ENCODE data around the gene TPM3. TPM values are rescaled to one million over a fixed set of nuclear protein-coding genes. Genes with fewer than 3 reads are reported as not detected.
"Not testable (repeated sequence)": the region's sequence is repeated elsewhere in the genome, so short reads cannot be mapped to it uniquely, and the experiment has no call there.

TPM3 gene
- 549 TPM for polyA plus RNA-seq (2013, experiment 1 of 2; ENCODE audit: insufficient read length)
- 279 TPM for polyA plus RNA-seq (2013, experiment 2 of 2; ENCODE audit: insufficient read length)

DNA sequence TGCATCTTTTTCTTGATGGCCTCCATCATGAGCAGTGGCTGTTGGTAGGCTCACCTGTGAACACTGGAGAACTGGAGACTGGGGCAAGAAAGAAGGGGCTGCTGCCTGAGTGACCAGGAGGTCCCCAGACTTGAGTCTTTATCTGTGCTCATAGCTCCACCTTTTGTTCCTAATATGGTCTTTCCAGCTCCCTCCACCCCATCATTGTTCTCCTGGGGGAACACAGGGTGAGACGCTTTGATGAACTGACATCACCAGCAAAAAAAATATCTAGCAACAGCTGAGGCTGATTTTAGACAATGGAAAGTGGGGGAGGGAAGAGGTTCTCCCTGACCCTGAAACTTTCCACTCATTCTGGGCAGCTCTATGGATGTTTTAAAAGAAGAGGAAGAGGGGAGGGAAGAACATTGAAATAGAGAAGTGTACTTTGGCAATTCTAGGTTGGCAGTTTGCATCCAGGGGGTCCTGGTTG is at the start of gene TPM3:
Gene TPM3 (minus strand): TSS at position 111 of the 472 bp plus-strand sequence. CDS start 82 bp downstream, at position 29.
- DNase-seq, result no peak

DNA sequence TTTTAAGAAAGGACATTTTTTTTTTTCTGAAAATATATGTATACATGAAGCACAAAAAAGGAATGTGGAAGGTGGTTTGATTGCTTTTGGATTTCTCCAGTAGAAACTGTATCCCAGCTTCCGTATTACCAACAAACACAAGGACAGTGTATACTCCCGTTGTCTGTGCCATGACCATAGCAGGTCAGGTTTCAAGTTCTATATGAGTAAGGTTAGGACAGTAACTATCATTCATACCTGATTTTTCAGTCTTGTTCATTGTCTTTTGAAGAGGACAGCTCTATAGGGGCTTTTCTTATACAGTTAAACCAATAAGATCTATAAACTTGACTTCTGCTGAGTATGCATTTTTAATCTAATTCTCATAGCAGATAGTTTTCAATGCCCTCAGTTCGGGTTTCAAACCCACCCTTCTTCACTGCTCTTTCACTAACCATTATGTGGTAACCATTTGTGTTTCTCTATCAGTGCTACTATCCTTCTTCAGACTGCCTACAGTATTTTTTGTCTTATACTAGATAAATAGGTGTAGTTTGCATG is 48.5 kb upstream of the TPM3 start:
- no peak for DNase-seq

DNA sequence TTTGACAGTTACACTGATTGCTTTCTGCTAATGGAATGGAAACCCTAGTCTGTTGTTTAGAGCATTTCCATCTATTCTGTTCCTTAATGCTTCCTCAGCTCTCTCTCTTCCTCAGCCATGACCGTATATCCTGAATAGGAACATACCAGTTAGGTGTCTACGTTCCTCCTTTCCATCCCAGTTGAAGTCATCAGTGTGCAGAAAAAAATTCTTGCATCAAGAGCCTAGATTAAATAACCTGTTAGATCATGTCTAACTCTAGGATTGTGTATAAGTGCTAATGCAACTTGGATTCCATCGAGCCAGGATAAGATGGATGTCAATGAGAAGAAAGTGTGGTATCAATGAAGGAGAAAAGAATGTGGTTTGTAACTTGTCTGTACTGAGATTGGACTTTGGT is 47.6 kb upstream of the TPM3 start:
- DNase-seq, result no peak

DNA sequence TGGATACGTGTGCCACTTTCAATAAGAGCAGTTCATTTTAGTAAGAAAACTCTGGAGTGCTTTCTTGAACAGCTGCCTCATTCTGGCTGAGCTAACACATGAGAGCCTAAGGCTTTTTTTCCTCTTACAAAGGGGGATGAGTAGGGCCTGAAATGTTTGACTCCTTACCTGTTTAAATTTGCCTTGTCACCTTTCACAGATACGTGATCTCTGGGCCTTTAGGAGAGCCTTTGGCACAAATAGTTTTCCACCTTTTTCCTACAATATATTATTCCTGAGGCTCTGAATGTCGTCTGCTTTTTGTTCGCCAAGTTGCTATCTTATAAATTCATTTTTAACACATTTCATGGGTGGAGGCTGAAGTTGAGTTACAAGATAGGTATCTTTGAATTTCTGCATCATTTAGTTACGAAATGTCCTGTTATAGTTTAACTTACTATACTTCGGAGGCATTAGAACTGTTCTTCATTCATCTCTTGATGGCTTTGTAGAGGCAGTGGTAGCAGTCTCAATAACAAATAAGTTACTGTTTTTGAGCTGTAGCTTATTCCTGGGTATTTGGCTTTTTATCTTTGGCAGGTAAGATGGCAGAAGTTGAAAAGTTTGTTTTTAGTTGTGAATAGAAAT is 46.1 kb upstream of the TPM3 start:
- DNase-seq, result no peak

DNA sequence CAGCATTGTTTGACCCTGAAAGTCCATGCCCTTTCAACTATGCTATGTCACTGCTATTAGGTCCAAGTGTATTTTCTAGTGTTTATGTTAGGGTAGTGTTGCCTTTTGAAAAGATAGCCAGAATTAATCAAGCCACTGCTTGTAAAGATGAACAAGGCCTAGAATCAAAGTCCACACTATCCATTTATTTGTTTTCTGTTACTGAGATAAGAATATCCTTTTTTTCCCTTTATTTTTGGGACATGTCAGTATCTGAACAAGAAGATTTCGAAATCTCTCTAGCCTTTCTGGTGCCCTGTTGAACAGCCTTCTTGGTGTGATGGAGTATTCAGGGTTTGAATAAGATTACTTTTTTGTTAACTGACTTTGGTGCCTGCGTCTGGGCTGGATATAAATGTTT is 45.5 kb upstream of the TPM3 start:
- no peak for DNase-seq

DNA sequence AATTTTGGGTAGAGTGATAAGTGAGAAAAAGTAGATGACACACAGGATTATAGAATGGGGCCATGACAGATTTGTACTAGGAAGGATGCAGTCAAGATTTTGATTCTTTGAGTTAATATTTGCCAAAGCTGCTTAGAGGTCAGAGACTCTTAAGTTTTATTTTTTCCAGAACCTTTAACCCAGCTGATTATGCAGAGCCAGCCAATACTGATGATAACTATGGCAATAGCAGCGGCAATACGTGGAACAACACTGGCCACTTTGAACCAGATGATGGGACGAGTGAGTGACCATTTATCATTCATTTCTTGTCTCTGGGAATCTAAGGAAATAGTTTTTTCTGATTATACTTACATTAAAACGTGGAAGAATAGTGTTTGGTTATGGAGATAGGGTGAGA is 45.0 kb upstream of the TPM3 start:
- DNase-seq, result no peak

DNA sequence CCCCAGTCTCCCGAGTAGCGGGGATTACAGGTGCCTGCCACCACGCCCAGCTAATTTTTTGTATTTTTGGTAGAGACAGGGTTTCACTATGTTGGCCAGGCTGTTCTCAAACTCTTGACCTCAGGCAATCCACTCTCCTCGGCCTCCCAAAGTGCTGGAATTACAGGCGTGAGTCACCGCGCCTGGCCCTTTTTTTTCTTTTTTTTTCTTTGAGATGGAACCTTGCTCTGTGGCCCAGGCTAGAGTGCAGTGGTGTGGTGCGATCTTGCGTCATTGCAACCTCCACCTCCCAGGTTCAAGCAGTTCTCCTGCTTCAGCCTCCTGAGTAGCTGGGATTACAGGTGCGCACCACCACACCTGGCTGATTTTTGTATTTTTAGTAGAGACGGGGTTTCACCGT is 41.2 kb upstream of the TPM3 start:
- not testable (repeated sequence) for DNase-seq

DNA sequence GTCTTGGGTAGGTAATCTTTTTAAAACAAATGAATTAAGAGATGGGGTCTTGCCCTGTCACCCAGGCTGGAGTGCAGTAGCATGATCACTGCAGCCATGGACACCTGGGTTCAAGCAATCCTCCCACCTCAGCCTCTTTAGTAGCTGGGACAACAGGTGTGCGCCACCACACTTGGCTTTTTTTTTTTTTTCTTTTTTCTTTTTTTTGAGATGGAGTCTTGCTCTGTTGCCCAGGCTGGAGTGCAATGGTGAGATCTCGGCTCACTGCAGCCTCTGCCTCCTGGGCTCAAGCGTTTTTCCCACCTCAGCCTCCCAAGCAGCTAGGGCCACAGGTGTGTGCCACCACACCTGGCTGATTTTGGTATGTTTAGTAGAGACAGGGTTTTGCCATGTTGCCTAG is 39.2 kb upstream of the TPM3 start:
- not testable (repeated sequence) for DNase-seq

DNA sequence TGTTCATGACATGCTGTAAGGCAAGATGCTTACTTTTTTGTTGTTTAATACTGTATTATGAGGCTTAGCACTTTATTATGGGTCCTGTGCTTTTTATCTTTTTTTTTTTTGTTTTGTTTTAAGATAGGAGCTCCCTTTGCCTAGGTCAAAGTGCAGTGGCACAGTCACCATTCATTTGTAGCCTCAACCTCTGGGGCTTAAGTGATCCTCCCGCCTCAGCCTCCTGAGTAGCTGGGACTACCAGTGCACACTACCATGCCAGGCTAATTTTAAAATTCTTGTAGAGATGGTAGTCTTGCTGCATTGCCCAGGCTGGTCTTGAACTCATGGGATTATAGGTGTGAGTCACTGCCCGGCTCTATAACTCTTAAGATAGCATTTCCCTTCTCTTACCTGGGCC is 33.5 kb upstream of the TPM3 start:
- no peak for DNase-seq

DNA sequence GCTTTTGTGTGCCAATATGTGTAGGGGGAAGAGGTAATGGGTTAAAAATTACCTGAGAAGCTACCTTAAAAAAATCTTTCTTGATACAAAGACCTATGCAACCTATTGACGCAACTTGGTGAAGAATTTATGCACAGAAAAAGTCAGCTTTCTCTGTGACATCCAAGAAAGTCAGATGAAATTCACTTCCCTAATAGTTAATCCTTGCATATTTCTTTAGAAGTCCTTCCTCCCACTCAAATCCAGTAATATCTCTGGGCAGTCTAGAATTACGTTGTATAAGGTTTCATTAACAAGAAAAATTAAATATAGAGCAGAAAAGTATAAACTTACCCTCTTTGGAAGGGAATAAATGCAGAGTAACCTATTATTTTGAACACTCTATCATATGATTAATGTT is 31.7 kb upstream of the TPM3 start:
- no peak for DNase-seq

DNA sequence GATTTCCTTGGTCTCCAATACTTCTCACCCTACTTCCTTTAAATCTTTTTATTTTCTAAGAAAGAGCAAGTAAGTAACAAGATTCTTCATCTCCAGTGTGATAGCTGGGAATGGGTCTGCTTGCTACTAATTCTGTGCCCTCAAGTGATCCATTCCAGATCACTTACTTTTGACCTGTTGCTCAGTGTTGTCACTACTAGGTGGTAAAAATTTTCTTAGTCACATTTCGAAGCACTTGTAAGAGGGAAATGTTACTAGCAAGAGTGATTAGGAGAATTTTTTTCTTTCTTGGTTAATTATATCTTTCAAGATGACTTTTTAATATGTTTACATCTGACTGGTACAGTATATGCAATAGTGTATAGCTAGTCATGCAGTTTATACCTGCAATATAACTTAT is 31.0 kb upstream of the TPM3 start:
- no peak for DNase-seq

DNA sequence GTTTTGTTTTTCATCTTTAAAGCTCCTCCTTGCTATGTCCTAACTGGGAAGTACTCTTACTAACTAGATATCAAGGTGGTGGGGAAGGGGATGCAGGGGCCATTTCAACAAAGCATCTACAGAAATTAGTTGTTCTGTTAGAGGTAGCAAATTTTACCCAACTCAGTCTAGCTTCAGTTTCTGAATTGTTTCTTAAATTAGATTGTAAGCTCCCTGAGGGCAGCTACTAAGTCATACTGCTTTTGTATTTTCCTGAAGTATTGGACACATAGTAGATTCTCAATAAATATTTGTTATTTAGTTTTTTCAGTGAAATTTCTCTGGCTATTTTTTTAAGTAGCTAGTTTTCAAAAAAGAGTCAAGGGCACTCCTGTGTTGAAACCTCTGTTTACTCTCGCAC is 30.6 kb upstream of the TPM3 start:
- DNase-seq, result no peak

DNA sequence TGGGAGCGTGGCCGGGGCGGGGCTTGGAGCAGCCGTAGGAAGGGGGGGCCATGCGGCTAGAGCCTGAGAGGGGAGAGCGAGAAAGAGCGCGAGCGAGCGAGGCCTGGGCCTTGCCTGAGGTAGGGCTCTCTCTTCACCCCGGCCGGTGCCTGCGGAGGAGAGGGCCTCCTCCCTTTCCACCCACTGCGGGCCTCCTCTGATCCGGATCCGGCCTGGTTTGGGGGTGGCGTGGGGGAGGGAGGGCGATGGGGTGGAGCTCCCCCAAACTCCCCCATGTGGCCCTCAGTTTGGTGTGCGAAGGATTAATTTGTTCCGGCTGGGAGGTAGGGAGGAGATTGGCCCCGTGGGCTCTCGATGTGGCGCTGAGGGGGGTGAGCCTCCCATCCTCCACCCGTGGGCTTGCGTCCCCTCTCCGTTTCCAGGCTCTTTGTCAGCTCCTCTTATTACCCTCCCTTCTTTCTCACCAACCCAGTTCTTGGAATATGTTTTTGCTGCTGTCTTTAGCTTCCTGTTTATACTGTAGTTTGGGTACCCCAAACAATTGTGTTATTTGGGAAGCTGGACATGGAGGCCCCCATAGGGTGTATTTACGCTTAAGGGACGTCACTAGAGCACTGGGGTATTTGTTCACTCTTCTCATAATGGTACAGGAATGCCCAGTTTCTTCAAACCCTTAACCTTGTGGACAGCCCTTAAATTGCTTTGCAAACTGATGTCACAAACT is 29.5 kb upstream of the TPM3 start:
- peak; percentile 64 for DNase-seq

DNA sequence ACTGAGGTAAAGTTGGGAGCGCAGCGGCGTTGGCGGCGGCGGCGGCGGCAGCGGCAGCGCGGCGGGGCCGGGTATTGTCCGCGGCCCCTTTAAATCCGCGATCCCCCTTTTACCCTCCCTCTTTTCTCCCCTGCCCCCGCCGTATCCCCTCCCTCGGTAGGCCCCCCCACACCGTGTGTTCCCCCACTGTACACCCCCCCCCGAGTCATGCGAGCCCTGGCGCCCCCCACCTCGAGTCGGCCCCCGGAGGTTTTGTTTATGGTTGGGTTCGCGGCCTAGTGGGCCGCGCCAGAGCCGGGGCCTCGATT is 29.0 kb upstream of the TPM3 start:
- DNase-seq, result no peak

DNA sequence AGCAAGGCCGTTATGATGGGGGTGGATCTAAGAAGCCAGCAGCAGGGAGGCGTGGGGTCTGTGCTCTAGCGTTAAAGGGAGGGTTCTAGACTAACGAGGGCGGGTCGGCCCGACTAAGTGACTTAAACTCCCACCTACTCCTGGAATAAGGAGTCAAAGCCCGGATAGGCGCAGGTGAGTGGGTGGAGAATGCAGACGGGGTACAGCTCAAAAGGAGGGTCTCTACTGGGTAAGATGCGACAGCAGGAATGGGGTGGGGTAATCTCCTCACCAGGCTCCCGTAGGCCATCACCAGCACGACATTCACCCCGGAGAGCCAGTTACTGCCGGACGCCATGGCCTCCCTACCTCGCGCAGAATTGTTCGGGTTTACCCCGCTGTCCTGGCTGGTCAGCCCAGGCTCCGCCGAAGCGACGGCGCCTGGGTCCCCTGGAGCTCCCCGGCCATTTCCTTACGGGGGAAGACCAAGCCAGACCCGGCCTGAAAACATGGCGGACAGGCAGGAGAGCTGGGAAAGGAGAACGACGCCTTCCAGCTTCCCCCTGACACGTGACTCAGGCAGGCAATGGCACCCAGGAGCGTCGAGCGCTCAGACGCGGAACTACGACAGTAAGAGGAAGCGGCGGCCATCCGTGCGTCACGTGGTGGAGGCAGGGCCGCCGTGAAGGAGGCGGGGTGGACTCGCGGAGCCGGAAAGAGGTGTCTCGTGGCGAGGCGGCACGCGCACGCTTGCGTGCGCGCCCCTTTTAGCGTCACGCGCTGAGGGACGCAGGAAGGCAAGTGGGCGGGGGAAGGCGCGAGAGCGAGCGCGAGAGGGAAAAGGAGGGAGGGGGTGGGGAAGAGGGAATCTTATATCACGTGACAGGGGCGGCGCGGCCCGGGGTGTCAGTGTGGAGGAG is 28.4 kb upstream of the TPM3 start, which contains the start of gene UBAP2L:
Gene UBAP2L (plus strand): TSS at position 885 of the 899 bp plus-strand sequence. CDS start 4,169 bp downstream, outside the sequence.
- DNase-seq, result peak; percentile 99

DNA sequence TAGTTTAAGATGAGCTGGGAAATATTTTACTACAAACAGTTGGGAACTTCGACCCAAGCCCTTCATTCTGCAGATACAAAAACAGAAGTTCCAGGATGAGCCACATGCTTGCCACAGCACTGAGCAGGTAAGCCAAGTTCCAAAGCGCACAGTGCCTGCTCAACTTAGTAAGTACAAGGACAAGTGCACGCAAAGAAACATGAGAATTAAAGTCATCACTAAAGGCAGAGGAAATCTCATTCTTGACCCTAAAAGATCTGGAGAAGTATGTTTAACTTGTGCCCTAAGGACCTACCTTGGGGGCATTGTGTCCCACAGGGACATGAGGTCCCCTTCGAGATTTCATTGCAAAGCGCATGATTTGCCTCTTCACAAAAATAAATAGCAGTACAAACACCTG is 27.6 kb upstream of the TPM3 start:
- peak; percentile 8 for DNase-seq

DNA sequence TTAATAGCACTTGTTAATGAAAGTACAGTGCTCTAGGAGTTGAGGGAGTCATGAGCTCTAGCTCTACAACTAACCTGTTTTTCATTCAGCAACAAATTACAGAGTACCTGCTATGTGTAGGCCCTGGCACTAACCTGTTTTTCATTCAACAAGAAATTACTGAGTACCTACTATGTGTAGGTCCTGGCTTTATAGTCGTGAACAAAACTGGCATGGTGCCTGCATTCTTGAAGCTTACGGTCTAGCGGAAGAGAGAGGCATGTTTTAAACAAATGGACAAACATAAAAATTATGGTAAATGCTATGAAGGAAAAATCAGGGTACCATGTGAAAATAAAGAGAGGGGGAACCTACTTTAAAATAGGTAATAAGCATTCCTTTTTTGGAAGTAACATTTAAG is 26.6 kb upstream of the TPM3 start:
- no peak for DNase-seq

DNA sequence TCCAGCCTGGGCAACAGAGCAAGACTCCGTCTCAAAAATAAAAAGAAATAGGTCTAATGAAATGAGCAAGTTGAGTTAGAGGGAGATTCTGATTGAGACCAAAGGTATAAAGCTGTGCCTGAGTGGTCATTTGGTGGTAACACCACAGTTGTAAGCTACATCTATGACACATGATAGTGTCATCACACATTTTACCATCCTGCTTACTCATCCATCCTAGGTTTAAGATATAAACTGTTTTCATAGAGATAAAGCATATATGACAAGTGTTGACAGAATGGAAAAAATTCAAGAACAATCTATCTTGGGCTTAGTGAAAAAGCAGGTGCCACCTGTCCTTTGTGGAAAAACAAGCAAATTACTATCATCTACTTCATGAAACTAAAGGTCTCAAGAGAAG is 21.4 kb upstream of the TPM3 start:
- peak; percentile 61 for DNase-seq

DNA sequence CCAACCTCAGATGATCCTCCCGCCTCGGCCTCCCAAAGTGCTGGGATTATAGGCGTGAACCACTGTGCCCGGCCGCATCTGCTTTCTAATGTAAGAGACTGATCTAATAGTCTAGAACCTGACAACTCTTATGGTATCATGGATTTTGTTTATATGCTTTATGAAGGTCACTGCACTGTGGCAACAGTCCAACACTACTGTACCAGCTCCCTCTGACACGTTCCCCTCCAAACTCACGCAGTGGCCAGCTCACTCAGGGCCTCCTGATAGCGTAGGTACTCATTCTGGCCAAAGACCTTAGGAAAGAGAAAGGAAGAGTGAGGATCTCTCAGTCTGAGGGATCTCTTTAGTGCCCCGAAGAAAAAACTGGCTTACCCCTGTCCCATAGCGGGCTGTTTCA is 20.2 kb upstream of the TPM3 start:
- no peak for DNase-seq

DNA sequence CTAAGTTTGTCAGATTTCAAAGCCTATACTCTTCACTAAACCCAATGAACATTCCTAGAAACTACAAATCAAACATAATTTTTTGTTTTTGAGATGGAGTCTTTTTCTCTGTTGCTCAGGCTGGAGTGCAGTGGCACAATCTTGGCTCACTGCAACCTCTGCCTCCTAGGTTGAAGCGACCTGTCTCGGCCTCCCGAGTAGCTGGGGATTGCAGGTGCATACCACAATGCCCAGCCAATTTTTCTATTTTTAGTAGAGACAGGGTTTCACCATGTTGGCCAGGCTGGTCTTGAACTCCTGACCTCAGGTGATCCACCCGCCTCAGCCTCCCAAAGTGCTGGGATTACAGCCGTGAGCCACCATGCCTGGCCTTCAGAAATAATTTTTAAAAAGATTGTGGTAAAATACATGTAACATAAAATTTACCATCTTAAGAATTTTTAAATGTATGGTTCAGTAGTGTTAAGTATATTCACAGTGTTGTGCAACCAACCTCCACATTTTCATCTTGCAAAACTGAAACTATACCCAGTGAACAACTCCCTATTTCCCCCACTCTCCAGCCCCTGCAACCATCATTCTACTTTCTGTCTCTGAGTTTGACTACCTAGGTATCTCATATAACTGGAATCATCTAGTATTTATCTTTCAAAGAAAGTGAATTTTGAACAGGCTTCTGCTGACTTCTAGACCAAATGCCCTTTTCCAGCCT is 16.9 kb upstream of the TPM3 start:
- no peak for DNase-seq

DNA sequence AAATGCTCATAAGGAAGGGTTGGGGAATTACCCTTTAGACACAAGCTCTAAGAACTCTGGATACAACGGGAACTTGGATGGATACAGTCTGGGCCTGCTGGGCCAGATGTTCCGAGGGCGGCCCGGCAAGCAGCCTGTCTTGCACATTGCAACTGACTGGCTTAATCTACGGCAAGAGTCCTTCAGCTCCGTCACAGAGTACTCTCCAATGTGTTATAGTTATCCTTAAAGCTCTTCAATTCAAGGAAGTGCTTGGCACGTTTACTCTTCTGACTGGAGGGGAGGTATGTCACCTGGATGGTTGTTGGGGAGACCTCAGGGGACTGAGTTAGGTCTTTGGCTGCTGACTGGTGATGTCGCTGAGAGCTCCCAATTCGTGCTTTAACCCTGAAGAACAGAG is 15.4 kb upstream of the TPM3 start:
- no peak for DNase-seq

DNA sequence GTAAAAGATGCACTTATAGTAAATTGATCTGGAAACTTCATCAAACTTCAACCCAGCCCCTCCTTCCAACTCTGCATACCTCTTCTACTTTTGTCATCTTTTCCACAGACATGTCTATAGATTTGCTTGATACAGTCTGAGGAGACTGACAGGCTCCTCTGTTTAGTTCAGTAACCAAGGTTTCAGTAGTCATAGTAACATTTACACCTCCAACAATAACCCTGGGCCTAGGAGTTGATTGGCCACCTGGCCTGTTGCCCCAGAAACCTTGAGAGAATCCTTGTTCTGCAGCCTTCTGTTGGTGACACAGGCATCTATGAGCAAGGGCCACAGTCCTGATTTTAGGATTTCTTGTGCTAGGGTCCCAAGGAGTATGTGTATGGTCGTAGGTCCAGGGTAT is 14.3 kb upstream of the TPM3 start, which contains the start of gene CFAP141:
Gene CFAP141 (minus strand): TSS at position 138 of the 400 bp plus-strand sequence. CDS start 26 bp downstream, at position 112.
- DNase-seq, result no peak

Data from fibroblast of skin of back (primary cell).